ENCODE data around the gene FAAP20.

The FAAP20 gene

GRCh38 chr1:2176615-2177014 is 18.0 kb downstream of the FAAP20 start:
- no peak for DNase-seq

- no peak for DNase-seq
These were observed 18.7 kb downstream of the FAAP20 start for GRCh38 chr1:2175681-2176454.

- DNase-seq: no peak
These were observed 19.5 kb downstream of the FAAP20 start for GRCh38 chr1:2175055-2175414.

GRCh38 chr1:2174348-2175054 is 20.1 kb downstream of the FAAP20 start:
- DNase-seq: peak; percentile 31

- no peak for DNase-seq
These were observed 20.8 kb downstream of the FAAP20 start for GRCh38 chr1:2173546-2174347.

GRCh38 chr1:2172551-2173146 is 21.9 kb downstream of the FAAP20 start:
- DNase-seq: no peak

GRCh38 chr1:2172012-2172411 is 22.6 kb downstream of the FAAP20 start:
- no peak for DNase-seq

GRCh38 chr1:2170211-2170610 is 24.4 kb downstream of the FAAP20 start:
- no peak for DNase-seq

GRCh38 chr1:2169200-2169836 is 25.3 kb downstream of the FAAP20 start:
- DNase-seq: no peak

GRCh38 chr1:2168535-2168934 is 26.0 kb downstream of the FAAP20 start:
- no peak for DNase-seq

GRCh38 chr1:2168090-2168489 is 26.5 kb downstream of the FAAP20 start:
- no peak for DNase-seq

GRCh38 chr1:2166695-2167094 is 27.9 kb downstream of the FAAP20 start:
- no peak for DNase-seq

GRCh38 chr1:2166254-2166653 is 28.3 kb downstream of the FAAP20 start:
- DNase-seq: no peak

GRCh38 chr1:2165646-2166045 is 28.9 kb downstream of the FAAP20 start:
- DNase-seq: no peak

- no peak for DNase-seq
These were observed 31.4 kb downstream of the FAAP20 start for GRCh38 chr1:2163205-2163604.

- no peak for DNase-seq
These were observed 33.9 kb downstream of the FAAP20 start for GRCh38 chr1:2160451-2161300.

GRCh38 chr1:2159124-2159523 is 35.4 kb downstream of the FAAP20 start:
- no peak for DNase-seq

GRCh38 chr1:2158272-2158671 is 36.3 kb downstream of the FAAP20 start:
- DNase-seq: no peak

- no peak for DNase-seq
These were observed 36.7 kb downstream of the FAAP20 start for GRCh38 chr1:2157856-2158255.

- no peak for DNase-seq
These were observed 37.7 kb downstream of the FAAP20 start for GRCh38 chr1:2156866-2157265.

GRCh38 chr1:2155788-2156187 is 38.8 kb downstream of the FAAP20 start:
- no peak for DNase-seq

- DNase-seq: no peak
These were observed 39.4 kb downstream of the FAAP20 start for GRCh38 chr1:2155147-2155598.

Measured in NCI-H2029 (cell line).